ENCODE measurements around the gene GRK3.
"Not testable (repeated sequence)": the region's sequence is repeated elsewhere in the genome, so short reads cannot be mapped to it uniquely, and the experiment has no call there.

The GRK3 gene

GRCh38 chr22:25581452-25581851 is 17.0 kb downstream of the GRK3 start:
- H3K36me3 ChIP-seq (ENCODE audit: control insufficient read depth, insufficient read depth, low read length); H3K27me3 ChIP-seq (ENCODE audit: control insufficient read depth, insufficient read depth, low read length); H3K9ac ChIP-seq (ENCODE audit: low read depth, low read length); H3K4me3 ChIP-seq (ENCODE audit: low read depth, low read length); H3K4me1 ChIP-seq (ENCODE audit: control insufficient read depth, insufficient read depth, low read length); H3K9me3 ChIP-seq (ENCODE audit: control insufficient read depth, insufficient read depth, low read length): not testable (repeated sequence)

GRCh38 chr22:25582946-25583345 is 18.5 kb downstream of the GRK3 start:
- Histone ChIP-seq H3K4me3 (ENCODE audit: low read depth, low read length) (no peak overlapping the region), H3K4me1 (ENCODE audit: control insufficient read depth, insufficient read depth, low read length) (no peaks in the 10 kb centered on the region), H3K27me3 (ENCODE audit: control insufficient read depth, insufficient read depth, low read length) (no peaks in the 10 kb centered on the region), H3K9me3 (ENCODE audit: control insufficient read depth, insufficient read depth, low read length) (no peaks in the 10 kb centered on the region), H3K9ac (ENCODE audit: low read depth, low read length) (no peak overlapping the region), H3K36me3 (ENCODE audit: control insufficient read depth, insufficient read depth, low read length) (no peaks in the 10 kb centered on the region)

- not testable (repeated sequence) for H3K27me3 ChIP-seq (ENCODE audit: control insufficient read depth, insufficient read depth, low read length); H3K4me1 ChIP-seq (ENCODE audit: control insufficient read depth, insufficient read depth, low read length); H3K9ac ChIP-seq (ENCODE audit: low read depth, low read length); H3K36me3 ChIP-seq (ENCODE audit: control insufficient read depth, insufficient read depth, low read length); H3K9me3 ChIP-seq (ENCODE audit: control insufficient read depth, insufficient read depth, low read length); H3K4me3 ChIP-seq (ENCODE audit: low read depth, low read length)
Observed at GRCh38 chr22:25584993-25585392, 20.5 kb downstream of the GRK3 start.

GRCh38 chr22:25589664-25590063 is 25.2 kb downstream of the GRK3 start:
- not testable (repeated sequence) for H3K36me3 ChIP-seq (ENCODE audit: control insufficient read depth, insufficient read depth, low read length); H3K4me3 ChIP-seq (ENCODE audit: low read depth, low read length); H3K9ac ChIP-seq (ENCODE audit: low read depth, low read length); H3K4me1 ChIP-seq (ENCODE audit: control insufficient read depth, insufficient read depth, low read length); H3K9me3 ChIP-seq (ENCODE audit: control insufficient read depth, insufficient read depth, low read length); H3K27me3 ChIP-seq (ENCODE audit: control insufficient read depth, insufficient read depth, low read length)

- H3K4me1 ChIP-seq (ENCODE audit: control insufficient read depth, insufficient read depth, low read length); H3K4me3 ChIP-seq (ENCODE audit: low read depth, low read length); H3K27me3 ChIP-seq (ENCODE audit: control insufficient read depth, insufficient read depth, low read length): not testable (repeated sequence)
Observed at GRCh38 chr22:25593323-25593722, 28.8 kb downstream of the GRK3 start.

DNA sequence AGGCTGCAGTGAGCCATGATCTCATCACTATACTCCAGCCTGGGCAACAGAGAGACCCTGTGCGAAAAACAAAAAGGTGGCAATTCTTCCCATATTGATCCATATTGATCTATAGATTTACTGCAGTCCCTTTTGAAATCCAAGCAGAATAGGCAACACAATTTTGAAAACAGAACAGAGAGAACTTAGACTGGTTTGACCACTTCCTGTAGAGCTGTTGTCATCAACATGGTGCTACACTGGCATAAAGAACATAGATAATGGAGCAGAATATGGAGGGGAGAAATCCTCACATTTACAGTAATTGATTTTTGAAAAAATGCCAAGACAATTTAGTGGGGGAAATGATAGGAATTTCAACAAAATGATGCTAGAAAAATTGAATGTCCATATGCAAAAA is 34.1 kb downstream of the GRK3 start:
- H3K9ac ChIP-seq (ENCODE audit: low read depth, low read length), result no peak overlapping the region
- H3K4me1 ChIP-seq (ENCODE audit: control insufficient read depth, insufficient read depth, low read length), result peaks cover 3% of the 10 kb centered on the region
- H3K36me3 ChIP-seq (ENCODE audit: control insufficient read depth, insufficient read depth, low read length), result no peaks in the 10 kb centered on the region
- H3K9me3 ChIP-seq (ENCODE audit: control insufficient read depth, insufficient read depth, low read length), result no peaks in the 10 kb centered on the region
- H3K4me3 ChIP-seq (ENCODE audit: low read depth, low read length), result no peak overlapping the region
- H3K27me3 ChIP-seq (ENCODE audit: control insufficient read depth, insufficient read depth, low read length), result no peaks in the 10 kb centered on the region

More at GRCh38 chr22:25593323-25593722, 28.8 kb downstream of the GRK3 start:
- H3K9ac ChIP-seq (ENCODE audit: low read depth, low read length); H3K9me3 ChIP-seq (ENCODE audit: control insufficient read depth, insufficient read depth, low read length); H3K36me3 ChIP-seq (ENCODE audit: control insufficient read depth, insufficient read depth, low read length): not testable (repeated sequence)

DNA sequence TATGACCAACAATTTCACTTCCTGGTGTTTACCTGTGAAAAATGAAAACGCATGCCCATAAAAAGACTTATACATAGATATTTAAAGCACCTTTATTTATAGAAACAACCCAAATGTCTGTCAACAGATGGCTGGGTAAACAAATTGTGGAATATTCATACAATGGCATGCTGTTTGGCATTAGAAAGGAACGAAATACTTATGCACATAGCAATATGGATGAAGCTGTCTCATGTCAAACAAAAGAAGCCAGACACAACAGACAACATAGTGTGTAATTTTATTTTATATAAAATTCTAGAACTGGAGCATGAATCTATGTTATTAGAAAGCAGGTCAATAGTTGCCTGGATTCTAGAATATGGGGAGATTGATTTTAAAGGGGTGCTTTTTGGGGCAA is 38.0 kb downstream of the GRK3 start:
- Histone ChIP-seq H3K4me1 (ENCODE audit: control insufficient read depth, insufficient read depth, low read length) (peaks cover 3% of the 10 kb centered on the region), H3K9ac (ENCODE audit: low read depth, low read length) (no peak overlapping the region), H3K27me3 (ENCODE audit: control insufficient read depth, insufficient read depth, low read length) (no peaks in the 10 kb centered on the region), H3K4me3 (ENCODE audit: low read depth, low read length) (no peak overlapping the region), H3K36me3 (ENCODE audit: control insufficient read depth, insufficient read depth, low read length) (no peaks in the 10 kb centered on the region), H3K9me3 (ENCODE audit: control insufficient read depth, insufficient read depth, low read length) (no peaks in the 10 kb centered on the region)

DNA sequence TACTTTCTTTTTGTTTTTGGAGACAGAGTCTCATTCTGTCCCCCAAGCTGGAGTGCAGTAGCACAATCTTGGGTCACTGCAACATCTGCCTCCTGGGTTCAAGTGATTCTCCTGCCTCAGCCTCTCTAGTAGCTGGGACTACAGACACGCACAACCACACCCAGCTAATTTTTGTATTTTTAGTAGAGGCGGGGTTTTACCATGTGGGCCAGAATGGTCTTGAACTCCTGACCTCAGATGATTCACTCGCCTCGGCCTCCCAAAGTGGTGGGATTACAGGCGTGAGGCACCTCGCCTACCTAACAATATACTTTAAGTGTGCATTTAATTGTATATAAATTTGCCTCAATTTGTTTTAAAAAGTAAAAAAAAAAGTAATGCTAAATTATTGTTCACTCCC is 38.4 kb downstream of the GRK3 start:
- H3K9me3 ChIP-seq (ENCODE audit: control insufficient read depth, insufficient read depth, low read length), result no peaks in the 10 kb centered on the region
- no peak overlapping the region for H3K9ac ChIP-seq (ENCODE audit: low read depth, low read length)
- no peak overlapping the region for H3K4me3 ChIP-seq (ENCODE audit: low read depth, low read length)
- H3K27me3 ChIP-seq (ENCODE audit: control insufficient read depth, insufficient read depth, low read length), result no peaks in the 10 kb centered on the region
- H3K4me1 ChIP-seq (ENCODE audit: control insufficient read depth, insufficient read depth, low read length), result peaks cover 3% of the 10 kb centered on the region
- H3K36me3 ChIP-seq (ENCODE audit: control insufficient read depth, insufficient read depth, low read length), result no peaks in the 10 kb centered on the region

GRCh38 chr22:25605146-25605545 is 40.7 kb downstream of the GRK3 start:
- H3K4me3 ChIP-seq (ENCODE audit: low read depth, low read length); H3K9ac ChIP-seq (ENCODE audit: low read depth, low read length); H3K36me3 ChIP-seq (ENCODE audit: control insufficient read depth, insufficient read depth, low read length); H3K27me3 ChIP-seq (ENCODE audit: control insufficient read depth, insufficient read depth, low read length); H3K4me1 ChIP-seq (ENCODE audit: control insufficient read depth, insufficient read depth, low read length); H3K9me3 ChIP-seq (ENCODE audit: control insufficient read depth, insufficient read depth, low read length): not testable (repeated sequence)

DNA sequence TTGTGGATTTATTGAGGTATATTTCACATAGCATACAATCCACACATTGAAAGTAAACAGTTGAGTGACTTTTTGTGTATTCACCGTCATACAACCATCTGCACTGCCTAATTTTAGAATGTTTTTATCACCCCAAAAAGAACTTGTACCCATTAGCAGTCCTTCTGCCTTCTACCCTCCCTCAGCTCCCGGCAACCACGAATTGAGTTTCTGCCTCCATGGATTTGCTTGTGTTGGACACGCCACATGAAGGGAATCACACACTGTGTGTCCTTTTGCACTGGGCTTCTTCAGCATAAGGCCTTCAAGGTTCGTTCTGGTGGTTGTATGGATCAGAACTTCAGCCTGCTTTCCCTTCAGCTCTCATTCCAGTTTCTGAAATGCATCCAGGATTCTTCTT is 41.1 kb downstream of the GRK3 start:
- not testable (repeated sequence) for H3K27me3 ChIP-seq (ENCODE audit: control insufficient read depth, insufficient read depth, low read length); H3K4me3 ChIP-seq (ENCODE audit: low read depth, low read length); H3K9me3 ChIP-seq (ENCODE audit: control insufficient read depth, insufficient read depth, low read length); H3K4me1 ChIP-seq (ENCODE audit: control insufficient read depth, insufficient read depth, low read length); H3K36me3 ChIP-seq (ENCODE audit: control insufficient read depth, insufficient read depth, low read length); H3K9ac ChIP-seq (ENCODE audit: low read depth, low read length)

GRCh38 chr22:25611284-25611683 is 46.8 kb downstream of the GRK3 start:
- H3K9me3 ChIP-seq (ENCODE audit: control insufficient read depth, insufficient read depth, low read length); H3K9ac ChIP-seq (ENCODE audit: low read depth, low read length); H3K27me3 ChIP-seq (ENCODE audit: control insufficient read depth, insufficient read depth, low read length); H3K4me3 ChIP-seq (ENCODE audit: low read depth, low read length); H3K36me3 ChIP-seq (ENCODE audit: control insufficient read depth, insufficient read depth, low read length); H3K4me1 ChIP-seq (ENCODE audit: control insufficient read depth, insufficient read depth, low read length): not testable (repeated sequence)

- H3K4me1 ChIP-seq (ENCODE audit: control insufficient read depth, insufficient read depth, low read length); H3K36me3 ChIP-seq (ENCODE audit: control insufficient read depth, insufficient read depth, low read length); H3K4me3 ChIP-seq (ENCODE audit: low read depth, low read length); H3K9ac ChIP-seq (ENCODE audit: low read depth, low read length); H3K9me3 ChIP-seq (ENCODE audit: control insufficient read depth, insufficient read depth, low read length); H3K27me3 ChIP-seq (ENCODE audit: control insufficient read depth, insufficient read depth, low read length): not testable (repeated sequence)
Observed at GRCh38 chr22:25613131-25613530, 48.7 kb downstream of the GRK3 start.

GRCh38 chr22:25613558-25613957 is 49.1 kb downstream of the GRK3 start:
- H3K36me3 ChIP-seq (ENCODE audit: control insufficient read depth, insufficient read depth, low read length); H3K9me3 ChIP-seq (ENCODE audit: control insufficient read depth, insufficient read depth, low read length); H3K4me3 ChIP-seq (ENCODE audit: low read depth, low read length); H3K27me3 ChIP-seq (ENCODE audit: control insufficient read depth, insufficient read depth, low read length); H3K9ac ChIP-seq (ENCODE audit: low read depth, low read length); H3K4me1 ChIP-seq (ENCODE audit: control insufficient read depth, insufficient read depth, low read length): not testable (repeated sequence)

Measured in iPS-15b (cell line).